Parietal lobe (tissue), 1 donor: ENCODE results near the gene S1PR3. TPM values are rescaled to one million over a fixed set of nuclear protein-coding genes. Genes with fewer than 3 reads are reported as not detected.

ENCODE experiments used
- total RNA-seq: library from RNA; depleted of rRNA; stranded (reverse); fragments of >200 nt; gene quantifications from one replicate; pipeline ENCODE4 v1.2.3, GENCODE V29; 2014

The S1PR3 gene
- total RNA-seq, result 7.5 TPM

GRCh38 chr9:88991066-88992034 is at the start of gene S1PR3:
Gene S1PR3, plus strand, starts transcription at chr9:88991468. Its CDS starts 9,733 bp downstream, at chr9:89001201.

Other genes with a start within 250 kb of the S1PR3 start
- gene SHC3, start 187.3 kb downstream of the S1PR3 start, total RNA-seq, result 68.9 TPM